ENCODE measurements around the gene C3orf33. TPM values are rescaled to one million over a fixed set of nuclear protein-coding genes. Genes with fewer than 3 reads are reported as not detected.
"Not testable (repeated sequence)": the region's sequence is repeated elsewhere in the genome, so short reads cannot be mapped to it uniquely, and the experiment has no call there.

Gene C3orf33
- total and polyA plus RNA-seq, 10 donors: 1.5 to 6.0 (median 2.1) TPM

GRCh38 chr3:155835341-155836071 is 29.4 kb upstream of the C3orf33 start:
- H3K9me3 ChIP-seq: no peaks in the 10 kb centered on the region
- WGBS, 5 donors: 82 to 96% (median 87%) methylated on average over 9 of the region's 9 CpGs
- no peak for DNase-seq
- intact Hi-C loops (cut with DNase I; ENCODE audit: low total_unique reads): no loop called here
- peaks cover 0 to 73% (median 8%) of the 10 kb centered on the region in 6 donors for H3K36me3 ChIP-seq
- H3K4me1 ChIP-seq: peaks cover 0 to 6% (median 0%) of the 10 kb centered on the region in 6 donors
- H3K27ac ChIP-seq: no peak overlapping the region
- H3K27me3 ChIP-seq (replicated peaks in 1 of 7): no peaks in the 10 kb centered on the region
- TF ChIP-seq POLR2AphosphoS5 (IDR thresholded peaks at IDR 0.05) (no peak), CTCF (IDR thresholded peaks at IDR 0.05 in 8 of 11, conservative IDR thresholded peaks at IDR 0.05 in 3 of 11) (no peak), POLR2A (IDR thresholded peaks at IDR 0.05) (no peak)
- no peak overlapping the region for H3K4me3 ChIP-seq

GRCh38 chr3:155828490-155829098 is 22.5 kb upstream of the C3orf33 start:
- H3K27ac ChIP-seq; H3K4me3 ChIP-seq; DNase-seq; H3K27me3 ChIP-seq (replicated peaks in 1 of 7); H3K4me1 ChIP-seq; H3K9me3 ChIP-seq; intact Hi-C loops (cut with DNase I; ENCODE audit: low total_unique reads): not testable (repeated sequence)
- H3K36me3 ChIP-seq: peaks cover 0 to 83% (median 24%) of the 10 kb centered on the region in 6 donors
- WGBS, 5 donors: 95 to 100% (median 97%) methylated on average over 13 of the region's 13 CpGs

GRCh38 chr3:155815030-155815545 is 9.0 kb upstream of the C3orf33 start:
- Histone ChIP-seq H3K27ac (no peak overlapping the region), H3K4me3 (no peak overlapping the region), H3K36me3 (peaks cover 0 to 4% (median 0%) of the 10 kb centered on the region in 6 donors), H3K27me3 (replicated peaks in 1 of 7) (no peaks in the 10 kb centered on the region), H3K9me3 (no peaks in the 10 kb centered on the region), H3K4me1 (no peaks in the 10 kb centered on the region)
- intact Hi-C loops (cut with DNase I; ENCODE audit: low total_unique reads): no loop called here
- no peak for TF ChIP-seq CTCF (IDR thresholded peaks at IDR 0.05 in 8 of 11, conservative IDR thresholded peaks at IDR 0.05 in 3 of 11)
- TF ChIP-seq POLR2A (IDR thresholded peaks at IDR 0.05): no peak
- DNase-seq: no peak

GRCh38 chr3:155813224-155813623 is 7.1 kb upstream of the C3orf33 start:
- H3K27me3 ChIP-seq (replicated peaks in 1 of 7); H3K36me3 ChIP-seq; DNase-seq; intact Hi-C loops (cut with DNase I; ENCODE audit: low total_unique reads); H3K9me3 ChIP-seq; H3K4me3 ChIP-seq; H3K4me1 ChIP-seq; H3K27ac ChIP-seq: not testable (repeated sequence)

- intact Hi-C loops (cut with DNase I; ENCODE audit: low total_unique reads): loop anchor here (10.0 kb wide), 1 partner anchor 66 kb away; the partner anchor contains the start of gene GMPS
- TF ChIP-seq CTCF (IDR thresholded peaks at IDR 0.05 in 8 of 11, conservative IDR thresholded peaks at IDR 0.05 in 3 of 11) (no peak), POLR2A (IDR thresholded peaks at IDR 0.05) (no peak), POLR2AphosphoS5 (IDR thresholded peaks at IDR 0.05) (no peak)
- Histone ChIP-seq H3K9me3 (no peaks in the 10 kb centered on the region), H3K36me3 (no peaks in the 10 kb centered on the region), H3K4me1 (peaks cover 0 to 20% (median 15%) of the 10 kb centered on the region in 6 donors), H3K27me3 (replicated peaks in 1 of 7) (no peaks in the 10 kb centered on the region), H3K4me3 (no peak overlapping the region), H3K27ac (no peak overlapping the region)
- DNase-seq: no peak
Observed at GRCh38 chr3:155809181-155809580, 3.1 kb upstream of the C3orf33 start.

Data from spleen (tissue), 11 donors.